CD8-positive, alpha-beta memory T cell (primary cell): ENCODE results near the gene TPSB2. TPM values are rescaled to one million over a fixed set of nuclear protein-coding genes. Genes with fewer than 3 reads are reported as not detected.
"Not testable (repeated sequence)": the region's sequence is repeated elsewhere in the genome, so short reads cannot be mapped to it uniquely, and the experiment has no call there.

ENCODE experiments used
- CTCF ChIA-PET: fragments of 350-600 bp; sonication (Branson Sonifier 250); formaldehyde crosslinking; loops from one replicate; lab custom pipeline; 2021; ENCODE audit warnings: antibody characterized with exemption; lab: Charles Lee
- POLR2A ChIA-PET: fragments of 350-600 bp; sonication (Branson Sonifier 250); formaldehyde crosslinking; loops from one replicate; lab custom pipeline; 2021; ENCODE audit warnings: antibody characterized with exemption; lab: Charles Lee
- DNase-seq, 5 donors: peaks; one replicate each; pipeline versions ENCODE4 v3.0.0 to v3.0.0-alpha.2; 2020 to 2022; ENCODE audit warnings: mixed read lengths in 1 of 5
- H3K27ac ChIP-seq: one replicate; pipeline ENCODE4 v1.7.0; 2013; ENCODE audit warnings: low read depth, mild to moderate bottlenecking, low read length, moderate library complexity
- H3K27me3 ChIP-seq: 2 replicates; pipeline ENCODE4 v1.7.0; 2013; ENCODE audit warnings: low read length, mild to moderate bottlenecking; ENCODE audit not compliant: insufficient read depth, poor library complexity, severe bottlenecking
- H3K36me3 ChIP-seq: 2 replicates; pipeline ENCODE4 v1.7.0; 2013; ENCODE audit warnings: mild to moderate bottlenecking, low read length, moderate library complexity; ENCODE audit not compliant: insufficient read depth
- H3K4me1 ChIP-seq: 2 replicates; pipeline ENCODE4 v1.7.0; 2013; ENCODE audit warnings: mild to moderate bottlenecking, low read length, moderate library complexity; ENCODE audit not compliant: insufficient read depth
- H3K4me3 ChIP-seq: 2 replicates; pipeline ENCODE4 v1.7.0; 2013; ENCODE audit warnings: mild to moderate bottlenecking, low read length
- H3K9me3 ChIP-seq: 2 replicates; pipeline ENCODE4 v1.7.0; 2013; ENCODE audit warnings: mild to moderate bottlenecking, low read length
- H3K27ac Mint-ChIP-seq, 8 donors: one replicate each; pipeline ENCODE4 v1.8.0; 2020 to 2021; ENCODE audit warnings: mixed read lengths in 8 of 8, mild to moderate bottlenecking in 6 of 8, inconsistent platforms in 3 of 8, moderate library complexity in 3 of 8
- H3K27me3 Mint-ChIP-seq, 2 donors: one replicate each; pipeline ENCODE4 v1.8.0; 2020 to 2021; ENCODE audit warnings: mixed read lengths in 2 of 2, mild to moderate bottlenecking in 1 of 2, moderate library complexity in 1 of 2
- H3K36me3 Mint-ChIP-seq, 3 donors: one replicate each; pipeline ENCODE4 v1.8.0; 2020 to 2021; ENCODE audit warnings: mixed read lengths in 3 of 3, inconsistent platforms in 1 of 3, mild to moderate bottlenecking in 1 of 3
- H3K4me1 Mint-ChIP-seq, 3 donors: one replicate each; pipeline ENCODE4 v1.8.0; 2020 to 2021; ENCODE audit warnings: mixed read lengths in 3 of 3, inconsistent platforms in 1 of 3, mild to moderate bottlenecking in 1 of 3
- H3K4me3 Mint-ChIP-seq, 7 donors: one replicate each; pipeline ENCODE4 v1.8.0; 2020 to 2021; ENCODE audit warnings: mixed read lengths in 7 of 7, mild to moderate bottlenecking in 6 of 7, moderate library complexity in 4 of 7, inconsistent platforms in 2 of 7
- H3K9me3 Mint-ChIP-seq, 5 donors: one replicate each; pipeline ENCODE4 v1.8.0; 2020 to 2022; ENCODE audit warnings: mixed read lengths in 5 of 5, mild to moderate bottlenecking in 3 of 5, moderate library complexity in 2 of 5, inconsistent platforms in 1 of 5
- polyA plus RNA-seq: library from polyadenylated mRNA; unstranded; fragments of 300-500 nt; fragmentation: Illumina TruSeq; gene quantifications from one replicate; pipeline ENCODE4 v1.2.3, GENCODE V29; 2021
- total RNA-seq, 2 experiments: library from RNA; stranded (reverse); gene quantifications; one replicate each; pipeline ENCODE4 v1.2.3, GENCODE V29; 2021

Gene TPSB2
- total and polyA plus RNA-seq, 3 experiments from 2014 or later: not detected

DNA sequence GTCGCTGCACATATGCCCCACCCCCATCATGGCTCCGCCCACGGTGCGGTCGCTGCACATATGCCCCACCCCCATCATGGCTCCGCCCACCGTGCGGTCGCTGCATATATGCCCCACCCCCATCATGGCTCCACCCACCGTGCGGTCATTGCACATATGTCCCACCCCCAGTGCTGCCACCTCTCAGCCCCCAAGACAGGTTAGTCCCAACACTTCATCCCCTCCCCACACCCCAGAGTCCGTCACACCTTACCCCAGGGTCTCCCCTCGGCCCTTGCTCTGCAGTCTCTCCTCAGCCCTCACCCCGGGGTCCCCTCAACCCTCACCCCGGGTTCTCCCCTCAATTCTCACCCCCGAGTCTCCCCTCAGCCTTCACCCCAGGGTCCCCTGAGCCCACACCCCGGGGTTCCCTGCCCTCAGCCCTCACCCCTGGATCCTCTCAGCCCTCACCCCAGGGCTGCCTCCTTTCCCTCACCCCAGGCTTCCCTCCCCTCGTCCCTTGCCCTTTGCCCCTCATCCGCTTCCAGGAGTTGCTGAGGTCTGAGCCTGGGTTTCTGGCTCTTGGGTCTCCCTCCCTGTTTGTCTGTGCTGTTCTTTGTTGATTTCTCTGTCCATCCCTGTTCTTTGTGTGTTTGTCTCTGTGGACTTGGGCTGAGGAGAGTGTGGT is 30.5 kb downstream of the TPSB2 start:
- Histone ChIP-seq H3K4me3 (no peak overlapping the region), H3K27ac (no peak overlapping the region), H3K36me3 (no peaks in the 10 kb centered on the region), H3K9me3 (no peaks in the 10 kb centered on the region), H3K4me1 (no peaks in the 10 kb centered on the region), H3K27me3 (no peaks in the 10 kb centered on the region)
- Mint-ChIP-seq H3K27me3 (peaks cover 0 to 7% of the 10 kb centered on the region in 2 donors), H3K36me3 (no peaks in the 10 kb centered on the region), H3K4me1 (peaks cover 0 to 2% (median 0%) of the 10 kb centered on the region in 3 donors), H3K9me3 (no peaks in the 10 kb centered on the region), H3K27ac (no peak overlapping the region), H3K4me3 (peak overlapping the region in 2 of 7 donors; percentile 40 to 54)
- no peak for DNase-seq
- ChIA-PET POLR2A (no interaction called here), CTCF (no interaction called here)

- H3K4me1 ChIP-seq, H3K27me3 Mint-ChIP-seq, H3K4me1 Mint-ChIP-seq, H3K9me3 Mint-ChIP-seq, H3K27me3 ChIP-seq, H3K36me3 Mint-ChIP-seq, POLR2A ChIA-PET, H3K4me3 ChIP-seq, H3K9me3 ChIP-seq, H3K36me3 ChIP-seq, H3K4me3 Mint-ChIP-seq, H3K27ac Mint-ChIP-seq, H3K27ac ChIP-seq, CTCF ChIA-PET: not testable (repeated sequence)
- DNase-seq: peak in 1 of 5 donors; percentile 21
These were observed 31.2 kb downstream of the TPSB2 start for GRCh38 chr16:1198671-1199346.

DNA sequence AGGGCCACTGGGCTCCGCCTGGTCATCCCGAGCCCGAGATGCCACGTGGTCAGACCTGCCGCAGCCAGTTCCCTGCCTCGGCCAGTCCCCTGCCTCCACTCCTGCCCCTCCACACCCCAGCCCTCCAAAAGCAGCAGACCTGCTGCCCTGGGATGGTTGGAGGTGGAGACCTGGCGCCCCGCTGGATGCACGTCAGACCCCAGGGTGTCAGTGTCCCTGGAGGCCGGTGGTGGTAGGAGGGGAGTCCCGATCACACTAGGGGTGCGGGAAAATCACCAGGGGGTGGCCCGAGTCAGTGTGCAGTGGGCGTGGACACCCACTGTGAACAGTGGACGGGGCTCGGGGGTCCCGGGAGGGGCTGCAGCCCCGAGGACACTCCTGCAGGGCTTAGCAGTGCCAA is 31.8 kb downstream of the TPSB2 start:
- no peak for DNase-seq
- POLR2A ChIA-PET: no interaction called here
- H3K4me1 Mint-ChIP-seq: peaks cover 0 to 2% (median 0%) of the 10 kb centered on the region in 3 donors
- Histone ChIP-seq H3K27me3 (no peaks in the 10 kb centered on the region), H3K4me1 (no peaks in the 10 kb centered on the region), H3K4me3 (no peak overlapping the region), H3K9me3 (no peaks in the 10 kb centered on the region), H3K27ac (no peak overlapping the region), H3K36me3 (no peaks in the 10 kb centered on the region)
- no peaks in the 10 kb centered on the region for H3K9me3 Mint-ChIP-seq
- H3K36me3 Mint-ChIP-seq: no peaks in the 10 kb centered on the region
- no peak overlapping the region for H3K4me3 Mint-ChIP-seq
- H3K27me3 Mint-ChIP-seq: peaks cover 0 to 7% of the 10 kb centered on the region in 2 donors
- H3K27ac Mint-ChIP-seq: no peak overlapping the region
- CTCF ChIA-PET: no interaction called here

DNA sequence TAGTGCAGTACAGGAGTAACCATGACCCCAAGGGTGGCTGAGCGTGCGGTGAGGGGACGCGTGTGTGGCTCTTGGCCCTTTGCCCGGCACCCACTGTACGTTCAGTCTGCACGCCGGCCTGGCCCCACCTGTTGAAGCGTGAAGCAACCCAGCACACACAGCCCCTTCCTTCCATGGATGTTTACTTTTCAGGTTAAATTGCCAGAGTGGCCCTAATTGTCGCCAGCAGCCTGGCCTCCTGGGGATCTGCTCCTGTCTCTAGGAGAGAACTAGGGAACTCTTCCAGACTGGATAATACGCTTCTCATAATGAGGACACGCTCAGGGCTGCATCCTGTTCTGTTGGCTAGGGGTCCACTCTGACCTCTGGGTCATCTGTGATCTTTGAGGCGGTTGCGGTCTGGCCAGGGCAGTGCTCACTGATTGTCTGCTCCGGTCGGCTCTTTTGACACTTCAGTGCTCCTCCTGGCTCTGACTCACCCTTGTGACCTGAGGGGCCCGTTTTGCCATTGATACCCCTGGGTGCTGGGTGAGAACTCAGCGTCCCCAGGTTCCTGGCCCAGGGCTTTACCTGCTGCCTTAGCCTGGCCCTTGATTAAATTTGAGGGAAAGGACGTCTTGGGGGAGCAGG is 32.6 kb downstream of the TPSB2 start:
- DNase-seq: no peak
- CTCF ChIA-PET: no interaction called here

DNA sequence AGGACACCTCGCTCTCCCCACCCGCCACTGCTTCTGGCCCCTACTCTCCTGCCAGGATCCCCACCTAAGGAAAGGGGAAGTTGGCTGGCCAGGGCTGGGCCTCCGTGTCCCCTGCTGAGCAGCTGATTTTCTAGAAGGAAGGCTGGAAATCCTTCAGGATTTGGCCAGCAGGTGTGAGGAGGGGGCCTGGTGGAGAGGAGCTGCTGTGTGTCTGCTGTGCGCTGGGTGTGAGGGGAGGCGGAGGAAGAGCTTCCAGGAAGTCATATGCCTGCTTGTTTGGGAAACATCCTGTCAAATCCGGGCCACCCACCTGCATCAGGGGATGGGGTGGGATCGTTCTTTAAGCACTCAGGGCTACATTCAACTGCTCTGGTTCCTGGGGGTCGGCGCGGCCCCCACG is 33.5 kb downstream of the TPSB2 start:
- no peak overlapping the region for H3K27ac ChIP-seq
- ChIA-PET CTCF (no interaction called here), POLR2A (no interaction called here)
- Mint-ChIP-seq H3K9me3 (no peaks in the 10 kb centered on the region), H3K36me3 (no peaks in the 10 kb centered on the region), H3K4me3 (no peak overlapping the region), H3K27me3 (peaks cover 4 to 7% of the 10 kb centered on the region in 2 donors), H3K4me1 (peaks cover 0 to 2% (median 0%) of the 10 kb centered on the region in 3 donors), H3K27ac (no peak overlapping the region)
- no peak for DNase-seq
- no peaks in the 10 kb centered on the region for H3K36me3 ChIP-seq
- H3K4me3 ChIP-seq: no peak overlapping the region
- H3K4me1 ChIP-seq: no peaks in the 10 kb centered on the region
- H3K9me3 ChIP-seq: no peaks in the 10 kb centered on the region
- no peaks in the 10 kb centered on the region for H3K27me3 ChIP-seq

More for the DNA sequence above, 32.6 kb downstream of the TPSB2 start:
- Histone ChIP-seq H3K27ac (no peak overlapping the region), H3K4me3 (no peak overlapping the region), H3K36me3 (no peaks in the 10 kb centered on the region), H3K27me3 (no peaks in the 10 kb centered on the region), H3K9me3 (no peaks in the 10 kb centered on the region), H3K4me1 (no peaks in the 10 kb centered on the region)
- POLR2A ChIA-PET: no interaction called here
- Mint-ChIP-seq H3K4me3 (no peak overlapping the region), H3K9me3 (no peaks in the 10 kb centered on the region), H3K4me1 (peaks cover 0 to 2% (median 0%) of the 10 kb centered on the region in 3 donors), H3K27me3 (peaks cover 4 to 7% of the 10 kb centered on the region in 2 donors), H3K36me3 (no peaks in the 10 kb centered on the region), H3K27ac (peak overlapping the region in 1 of 8 donors; percentile 29)

DNA sequence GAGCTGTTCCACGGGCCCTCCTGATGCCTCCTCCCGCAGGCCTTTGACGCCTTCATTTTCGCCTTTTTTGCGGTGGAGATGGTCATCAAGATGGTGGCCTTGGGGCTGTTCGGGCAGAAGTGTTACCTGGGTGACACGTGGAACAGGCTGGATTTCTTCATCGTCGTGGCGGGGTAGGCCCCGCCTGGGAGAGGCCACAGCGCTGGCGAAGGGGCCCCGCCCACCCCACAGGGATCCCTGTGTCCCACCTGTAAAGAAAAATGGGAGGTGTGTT is 34.7 kb downstream of the TPSB2 start:
- ChIA-PET POLR2A (no interaction called here), CTCF (no interaction called here)
- no peaks in the 10 kb centered on the region for H3K27me3 ChIP-seq
- H3K27ac ChIP-seq: no peak overlapping the region
- no peaks in the 10 kb centered on the region for H3K36me3 Mint-ChIP-seq
- no peaks in the 10 kb centered on the region for H3K9me3 Mint-ChIP-seq
- H3K4me1 ChIP-seq: no peaks in the 10 kb centered on the region
- no peaks in the 10 kb centered on the region for H3K9me3 ChIP-seq
- no peaks in the 10 kb centered on the region for H3K36me3 ChIP-seq
- no peak overlapping the region for H3K4me3 ChIP-seq
- no peak overlapping the region for H3K27ac Mint-ChIP-seq
- H3K4me3 Mint-ChIP-seq: no peak overlapping the region
- H3K4me1 Mint-ChIP-seq: peaks cover 0 to 2% (median 0%) of the 10 kb centered on the region in 3 donors
- no peak for DNase-seq
- H3K27me3 Mint-ChIP-seq: peaks cover 4 to 7% of the 10 kb centered on the region in 2 donors

DNA sequence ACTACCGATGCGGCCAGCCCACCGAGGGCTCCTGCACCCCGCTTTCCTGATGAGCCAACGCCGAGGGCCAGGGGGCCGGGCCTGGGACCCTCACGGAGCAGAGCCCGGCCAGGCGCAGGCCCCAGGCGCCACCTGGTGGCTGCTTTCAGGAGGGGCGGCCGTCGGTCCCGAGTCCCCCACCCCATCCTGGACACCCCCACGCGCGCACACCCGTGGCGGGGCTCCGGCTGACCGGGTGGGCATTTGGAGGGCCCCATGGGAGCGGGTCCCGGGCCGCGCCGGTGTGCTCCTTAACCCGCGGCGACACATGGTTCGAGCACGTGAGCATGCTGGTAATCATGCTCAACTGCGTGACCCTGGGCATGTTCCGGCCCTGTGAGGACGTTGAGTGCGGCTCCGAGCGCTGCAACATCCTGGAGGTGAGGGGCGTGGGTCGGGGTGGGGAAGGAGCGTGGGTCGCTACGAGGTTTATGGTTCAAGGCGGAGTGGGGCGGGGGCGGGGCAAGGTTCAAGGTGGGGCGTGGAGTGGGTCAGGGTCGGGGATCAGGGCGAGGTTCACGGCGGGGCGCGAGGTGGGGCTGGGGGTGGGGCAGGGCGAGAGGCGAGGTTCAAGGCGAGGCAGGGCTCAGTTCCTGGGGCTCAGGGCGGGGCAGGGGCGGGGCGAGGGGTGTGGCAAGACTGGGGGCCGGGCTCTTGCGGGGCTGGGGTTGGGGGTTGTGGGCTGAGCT is 35.2 kb downstream of the TPSB2 start:
- Histone ChIP-seq H3K36me3 (no peaks in the 10 kb centered on the region), H3K4me1 (no peaks in the 10 kb centered on the region), H3K27me3 (no peaks in the 10 kb centered on the region), H3K9me3 (no peaks in the 10 kb centered on the region), H3K4me3 (no peak overlapping the region), H3K27ac (no peak overlapping the region)
- no peak overlapping the region for H3K4me3 Mint-ChIP-seq
- H3K27me3 Mint-ChIP-seq: peaks cover 4 to 5% of the 10 kb centered on the region in 2 donors
- peak in 1 of 5 donors; percentile 19 for DNase-seq
- H3K4me1 Mint-ChIP-seq: peaks cover 0 to 2% (median 0%) of the 10 kb centered on the region in 3 donors
- no peaks in the 10 kb centered on the region for H3K36me3 Mint-ChIP-seq
- no peaks in the 10 kb centered on the region for H3K9me3 Mint-ChIP-seq
- CTCF ChIA-PET: no interaction called here
- POLR2A ChIA-PET: no interaction called here
- H3K27ac Mint-ChIP-seq: no peak overlapping the region
